ENCODE data around the gene SYT17.

The SYT17 gene

DNA sequence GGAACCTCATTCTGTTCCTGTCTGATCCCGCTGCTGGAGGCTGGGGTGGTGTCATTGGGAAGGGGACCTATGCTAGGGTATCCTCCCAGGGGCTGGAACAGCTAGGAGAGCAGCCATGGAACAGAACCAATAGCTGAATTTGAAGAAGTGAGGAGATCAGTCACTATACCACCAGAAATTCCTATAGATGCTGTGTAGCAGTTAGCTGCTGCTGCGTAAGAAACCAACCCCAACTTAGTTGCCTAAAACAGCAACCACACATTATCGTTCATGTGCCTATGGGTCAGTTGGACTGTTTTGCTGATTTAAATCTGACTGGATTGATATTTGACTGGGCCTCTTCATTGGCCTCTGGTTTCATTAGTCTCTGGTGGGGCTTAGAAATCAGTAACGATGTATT lies 20.4 kb upstream of the SYT17 start (continued):
- TF ChIP-seq, protein P1, sequence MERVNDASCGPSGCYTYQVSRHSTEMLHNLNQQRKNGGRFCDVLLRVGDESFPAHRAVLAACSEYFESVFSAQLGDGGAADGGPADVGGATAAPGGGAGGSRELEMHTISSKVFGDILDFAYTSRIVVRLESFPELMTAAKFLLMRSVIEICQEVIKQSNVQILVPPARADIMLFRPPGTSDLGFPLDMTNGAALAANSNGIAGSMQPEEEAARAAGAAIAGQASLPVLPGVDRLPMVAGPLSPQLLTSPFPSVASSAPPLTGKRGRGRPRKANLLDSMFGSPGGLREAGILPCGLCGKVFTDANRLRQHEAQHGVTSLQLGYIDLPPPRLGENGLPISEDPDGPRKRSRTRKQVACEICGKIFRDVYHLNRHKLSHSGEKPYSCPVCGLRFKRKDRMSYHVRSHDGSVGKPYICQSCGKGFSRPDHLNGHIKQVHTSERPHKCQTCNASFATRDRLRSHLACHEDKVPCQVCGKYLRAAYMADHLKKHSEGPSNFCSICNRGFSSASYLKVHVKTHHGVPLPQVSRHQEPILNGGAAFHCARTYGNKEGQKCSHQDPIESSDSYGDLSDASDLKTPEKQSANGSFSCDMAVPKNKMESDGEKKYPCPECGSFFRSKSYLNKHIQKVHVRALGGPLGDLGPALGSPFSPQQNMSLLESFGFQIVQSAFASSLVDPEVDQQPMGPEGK (CRISPR knock-in tag; IDR thresholded peaks at IDR 0.05; ENCODE audit: borderline replicate concordance) = no peak
- TF ChIP-seq GLIS3 (CRISPR knock-in tag; IDR thresholded peaks at IDR 0.05) (no peak), TOX (CRISPR knock-in tag; IDR thresholded peaks at IDR 0.05; ENCODE audit: borderline replicate concordance) (no peak), ZNF8 (CRISPR knock-in tag; IDR thresholded peaks at IDR 0.05) (no peak)

DNA sequence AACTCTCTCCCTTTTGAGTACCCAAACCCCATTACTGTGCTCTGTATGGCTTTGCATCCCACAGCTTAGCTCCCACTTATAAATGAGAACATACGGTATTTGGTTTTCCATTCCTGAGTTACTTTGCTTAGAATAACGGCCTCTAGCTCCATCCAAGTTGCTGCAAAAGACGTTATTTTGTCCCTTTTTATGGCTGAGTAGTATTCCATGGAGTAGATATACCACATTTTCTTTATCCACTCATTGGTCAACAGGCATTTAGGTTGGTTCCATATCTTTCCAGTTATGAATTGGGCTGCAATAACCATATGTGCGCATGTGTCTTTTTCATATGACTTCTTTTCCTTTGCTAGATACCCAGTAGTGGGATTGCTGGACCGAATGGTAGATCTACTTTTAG lies 19.9 kb upstream of the SYT17 start:
- no peak for ATAC-seq

DNA sequence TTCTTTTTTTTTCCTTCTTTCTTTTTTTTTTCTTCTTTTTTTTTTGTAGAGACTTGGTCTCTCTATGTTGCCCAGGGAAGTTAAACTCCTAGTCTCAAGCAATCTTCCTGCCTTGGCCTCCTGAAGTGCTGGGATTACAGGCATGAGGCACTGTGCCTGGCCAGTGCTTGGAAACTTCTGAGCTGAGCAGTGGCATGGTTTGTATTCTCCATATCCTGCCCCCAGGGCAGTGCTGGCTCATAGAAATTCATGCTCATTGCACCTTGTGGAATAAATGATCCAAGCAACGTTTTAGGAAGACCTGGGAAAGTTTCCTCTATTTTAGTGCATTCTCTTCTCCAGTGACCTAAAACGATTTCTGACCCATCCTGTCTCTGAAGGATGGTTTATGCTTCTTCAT lies 16.7 kb upstream of the SYT17 start:
- TF ChIP-seq, protein P1 (CRISPR knock-in tag; IDR thresholded peaks at IDR 0.05; ENCODE audit: borderline replicate concordance) = no peak
- TF ChIP-seq ESRRG (CRISPR knock-in tag; IDR thresholded peaks at IDR 0.05) (no peak), ZNF565 (CRISPR knock-in tag; conservative IDR thresholded peaks at IDR 0.05; ENCODE audit: low read depth) (no peak), ZFP3 (CRISPR knock-in tag; IDR thresholded peaks at IDR 0.05) (no peak), RARB (CRISPR knock-in tag; IDR thresholded peaks at IDR 0.05) (no peak), ZC3H10 (CRISPR knock-in tag; IDR thresholded peaks at IDR 0.05) (no peak)
- no peak for ATAC-seq

More for the DNA sequence above, 19.9 kb upstream of the SYT17 start:
- TF ChIP-seq ZNF565 (CRISPR knock-in tag; conservative IDR thresholded peaks at IDR 0.05; ENCODE audit: low read depth) (no peak), RARB (CRISPR knock-in tag; IDR thresholded peaks at IDR 0.05) (no peak), ZNF70 (CRISPR knock-in tag; IDR thresholded peaks at IDR 0.05) (no peak), ZNF8 (CRISPR knock-in tag; IDR thresholded peaks at IDR 0.05) (peak; percentile 75; the same call in 1 of the 2 replicates), GLIS3 (CRISPR knock-in tag; IDR thresholded peaks at IDR 0.05) (no peak), ZFP3 (CRISPR knock-in tag; IDR thresholded peaks at IDR 0.05) (no peak)
- TF ChIP-seq, protein P2, sequence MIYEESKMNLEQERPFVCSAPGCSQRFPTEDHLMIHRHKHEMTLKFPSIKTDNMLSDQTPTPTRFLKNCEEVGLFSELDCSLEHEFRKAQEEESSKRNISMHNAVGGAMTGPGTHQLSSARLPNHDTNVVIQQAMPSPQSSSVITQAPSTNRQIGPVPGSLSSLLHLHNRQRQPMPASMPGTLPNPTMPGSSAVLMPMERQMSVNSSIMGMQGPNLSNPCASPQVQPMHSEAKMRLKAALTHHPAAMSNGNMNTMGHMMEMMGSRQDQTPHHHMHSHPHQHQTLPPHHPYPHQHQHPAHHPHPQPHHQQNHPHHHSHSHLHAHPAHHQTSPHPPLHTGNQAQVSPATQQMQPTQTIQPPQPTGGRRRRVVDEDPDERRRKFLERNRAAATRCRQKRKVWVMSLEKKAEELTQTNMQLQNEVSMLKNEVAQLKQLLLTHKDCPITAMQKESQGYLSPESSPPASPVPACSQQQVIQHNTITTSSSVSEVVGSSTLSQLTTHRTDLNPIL (CRISPR knock-in tag; IDR thresholded peaks at IDR 0.05; ENCODE audit: low read depth) = no peak
- TF ChIP-seq, protein P1 (CRISPR knock-in tag; IDR thresholded peaks at IDR 0.05; ENCODE audit: borderline replicate concordance) = no peak

DNA sequence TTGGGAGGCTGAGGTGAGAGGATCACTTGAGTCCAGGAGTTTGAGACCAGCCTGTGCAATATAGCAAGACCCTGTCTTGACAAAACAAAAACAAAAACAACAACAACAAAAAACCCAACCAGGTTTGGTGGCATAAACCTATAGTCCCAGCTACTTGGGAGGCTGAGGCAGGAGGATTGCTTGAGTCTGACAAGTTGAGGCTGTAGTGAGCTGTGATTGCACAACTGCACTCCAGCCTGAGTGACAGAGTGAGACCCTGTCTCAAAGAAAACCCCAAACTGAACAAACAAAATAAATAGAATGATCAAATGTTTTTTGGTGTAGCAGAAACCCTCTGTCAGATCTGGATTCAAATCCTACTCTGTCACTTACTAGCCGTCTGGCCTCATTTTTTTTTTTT lies 16.0 kb upstream of the SYT17 start:
- no peak for ATAC-seq
- TF ChIP-seq BACH2 (CRISPR knock-in tag; IDR thresholded peaks at IDR 0.05; ENCODE audit: borderline replicate concordance) (no peak), RARB (CRISPR knock-in tag; IDR thresholded peaks at IDR 0.05) (no peak), ZFP30 (CRISPR knock-in tag; IDR thresholded peaks at IDR 0.05) (no peak)

DNA sequence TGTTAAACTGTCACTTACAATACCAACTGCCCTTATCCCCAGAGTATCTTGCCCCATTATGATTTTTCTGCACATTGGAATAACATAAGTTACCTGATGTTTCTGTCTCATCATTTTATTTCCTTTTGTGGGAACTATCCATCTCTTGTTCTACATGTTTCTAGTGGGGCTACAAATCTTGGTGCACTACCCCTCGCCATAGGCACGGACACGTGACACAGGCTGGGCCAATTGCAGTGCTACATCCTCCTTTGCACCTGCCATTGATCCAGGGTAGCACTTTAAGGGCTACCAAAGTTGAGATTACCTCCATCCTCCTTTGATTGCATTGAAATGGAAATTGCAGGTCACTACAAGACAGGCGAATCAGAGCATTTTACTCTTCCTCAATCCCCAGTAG lies 14.2 kb upstream of the SYT17 start:
- TF ChIP-seq ZNF8 (CRISPR knock-in tag; IDR thresholded peaks at IDR 0.05) = no peak
- TF ChIP-seq PPARA (CRISPR knock-in tag; IDR thresholded peaks at IDR 0.05; ENCODE audit: borderline replicate concordance) = no peak
- no peak for TF ChIP-seq ESRRG (CRISPR knock-in tag; IDR thresholded peaks at IDR 0.05)
- no peak for TF ChIP-seq ZNF565 (CRISPR knock-in tag; conservative IDR thresholded peaks at IDR 0.05; ENCODE audit: low read depth)
- TF ChIP-seq, protein P3, sequence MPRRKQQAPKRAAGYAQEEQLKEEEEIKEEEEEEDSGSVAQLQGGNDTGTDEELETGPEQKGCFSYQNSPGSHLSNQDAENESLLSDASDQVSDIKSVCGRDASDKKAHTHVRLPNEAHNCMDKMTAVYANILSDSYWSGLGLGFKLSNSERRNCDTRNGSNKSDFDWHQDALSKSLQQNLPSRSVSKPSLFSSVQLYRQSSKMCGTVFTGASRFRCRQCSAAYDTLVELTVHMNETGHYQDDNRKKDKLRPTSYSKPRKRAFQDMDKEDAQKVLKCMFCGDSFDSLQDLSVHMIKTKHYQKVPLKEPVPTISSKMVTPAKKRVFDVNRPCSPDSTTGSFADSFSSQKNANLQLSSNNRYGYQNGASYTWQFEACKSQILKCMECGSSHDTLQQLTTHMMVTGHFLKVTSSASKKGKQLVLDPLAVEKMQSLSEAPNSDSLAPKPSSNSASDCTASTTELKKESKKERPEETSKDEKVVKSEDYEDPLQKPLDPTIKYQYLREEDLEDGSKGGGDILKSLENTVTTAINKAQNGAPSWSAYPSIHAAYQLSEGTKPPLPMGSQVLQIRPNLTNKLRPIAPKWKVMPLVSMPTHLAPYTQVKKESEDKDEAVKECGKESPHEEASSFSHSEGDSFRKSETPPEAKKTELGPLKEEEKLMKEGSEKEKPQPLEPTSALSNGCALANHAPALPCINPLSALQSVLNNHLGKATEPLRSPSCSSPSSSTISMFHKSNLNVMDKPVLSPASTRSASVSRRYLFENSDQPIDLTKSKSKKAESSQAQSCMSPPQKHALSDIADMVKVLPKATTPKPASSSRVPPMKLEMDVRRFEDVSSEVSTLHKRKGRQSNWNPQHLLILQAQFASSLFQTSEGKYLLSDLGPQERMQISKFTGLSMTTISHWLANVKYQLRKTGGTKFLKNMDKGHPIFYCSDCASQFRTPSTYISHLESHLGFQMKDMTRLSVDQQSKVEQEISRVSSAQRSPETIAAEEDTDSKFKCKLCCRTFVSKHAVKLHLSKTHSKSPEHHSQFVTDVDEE (CRISPR knock-in tag; IDR thresholded peaks at IDR 0.05) = no peak
- no peak for TF ChIP-seq ZNF70 (CRISPR knock-in tag; IDR thresholded peaks at IDR 0.05)
- TF ChIP-seq ZFP30 (CRISPR knock-in tag; IDR thresholded peaks at IDR 0.05) = no peak
- no peak for TF ChIP-seq SNAI2 (CRISPR knock-in tag; IDR thresholded peaks at IDR 0.05)
- TF ChIP-seq BACH2 (CRISPR knock-in tag; IDR thresholded peaks at IDR 0.05; ENCODE audit: borderline replicate concordance) = no peak
- no peak for TF ChIP-seq CSDC2 (CRISPR knock-in tag; IDR thresholded peaks at IDR 0.05)
- TF ChIP-seq, protein P2 (CRISPR knock-in tag; IDR thresholded peaks at IDR 0.05; ENCODE audit: low read depth) = no peak
- TF ChIP-seq, protein P4, sequence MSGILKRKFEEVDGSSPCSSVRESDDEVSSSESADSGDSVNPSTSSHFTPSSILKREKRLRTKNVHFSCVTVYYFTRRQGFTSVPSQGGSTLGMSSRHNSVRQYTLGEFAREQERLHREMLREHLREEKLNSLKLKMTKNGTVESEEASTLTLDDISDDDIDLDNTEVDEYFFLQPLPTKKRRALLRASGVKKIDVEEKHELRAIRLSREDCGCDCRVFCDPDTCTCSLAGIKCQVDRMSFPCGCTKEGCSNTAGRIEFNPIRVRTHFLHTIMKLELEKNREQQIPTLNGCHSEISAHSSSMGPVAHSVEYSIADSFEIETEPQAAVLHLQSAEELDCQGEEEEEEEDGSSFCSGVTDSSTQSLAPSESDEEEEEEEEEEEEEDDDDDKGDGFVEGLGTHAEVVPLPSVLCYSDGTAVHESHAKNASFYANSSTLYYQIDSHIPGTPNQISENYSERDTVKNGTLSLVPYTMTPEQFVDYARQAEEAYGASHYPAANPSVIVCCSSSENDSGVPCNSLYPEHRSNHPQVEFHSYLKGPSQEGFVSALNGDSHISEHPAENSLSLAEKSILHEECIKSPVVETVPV (CRISPR knock-in tag; IDR thresholded peaks at IDR 0.05) = no peak
- TF ChIP-seq ZFP3 (CRISPR knock-in tag; IDR thresholded peaks at IDR 0.05) = no peak
- no peak for TF ChIP-seq ISL1 (CRISPR knock-in tag; IDR thresholded peaks at IDR 0.05)
- no peak for TF ChIP-seq OSR1 (CRISPR knock-in tag; IDR thresholded peaks at IDR 0.05)
- TF ChIP-seq GLIS3 (CRISPR knock-in tag; IDR thresholded peaks at IDR 0.05) = no peak
- ATAC-seq = peak; percentile 47; the same call in 1 of the 3 replicates
